Loucy (cell line): ENCODE results near the gene LRRC1.

Experiments used
- CTCF ChIP-seq: fragments of 200-600 bp; sonication (generic); conservative IDR thresholded peaks from 2 replicates; pipeline ENCODE4 v1.5.1; 2014; ENCODE audit warnings: mild to moderate bottlenecking, antibody characterized with exemption, low read length
- EZH2phosphoT487 ChIP-seq: fragments of 200-600 bp; IDR thresholded peaks from 2 replicates; pipeline ENCODE4 v1.6.1; 2018; ENCODE audit warnings: antibody characterized with exemption, mild to moderate bottlenecking, moderate library complexity, borderline replicate concordance

GRCh38 chr6:53855940-53856339 lies 61.1 kb downstream of the LRRC1 start:
- TF ChIP-seq CTCF (no peak), EZH2phosphoT487 (no peak)
